ENCODE measurements around the gene CYP51A1. TPM values are rescaled to one million over a fixed set of nuclear protein-coding genes. Genes with fewer than 3 reads are reported as not detected.
"Not testable (repeated sequence)": the region's sequence is repeated elsewhere in the genome, so short reads cannot be mapped to it uniquely, and the experiment has no call there.

CYP51A1 gene
- 16.0 TPM for total RNA-seq
- long read RNA-seq, transcript CYP51A1-201 (10 exons, 3,210 nt), result major isoform, 41 of 46 reads
- long read RNA-seq, partial matches to known transcripts, result 1 of 46 reads
- long read RNA-seq, other reads (novel, unspliced or antisense), result 1 of 46 reads

- intact Hi-C loops (cut with DNase I), result no loop called here
- ATAC-seq (ENCODE audit: poor library complexity) (peak; percentile 98), DNase-seq (peak; percentile 95)
Observed at GRCh38 chr7:92134271-92135051, at the start of gene CYP51A1. Gene CYP51A1 (minus strand): TSS chr7:92134477. CDS start chr7:92134364, 113 bp downstream.

DNA sequence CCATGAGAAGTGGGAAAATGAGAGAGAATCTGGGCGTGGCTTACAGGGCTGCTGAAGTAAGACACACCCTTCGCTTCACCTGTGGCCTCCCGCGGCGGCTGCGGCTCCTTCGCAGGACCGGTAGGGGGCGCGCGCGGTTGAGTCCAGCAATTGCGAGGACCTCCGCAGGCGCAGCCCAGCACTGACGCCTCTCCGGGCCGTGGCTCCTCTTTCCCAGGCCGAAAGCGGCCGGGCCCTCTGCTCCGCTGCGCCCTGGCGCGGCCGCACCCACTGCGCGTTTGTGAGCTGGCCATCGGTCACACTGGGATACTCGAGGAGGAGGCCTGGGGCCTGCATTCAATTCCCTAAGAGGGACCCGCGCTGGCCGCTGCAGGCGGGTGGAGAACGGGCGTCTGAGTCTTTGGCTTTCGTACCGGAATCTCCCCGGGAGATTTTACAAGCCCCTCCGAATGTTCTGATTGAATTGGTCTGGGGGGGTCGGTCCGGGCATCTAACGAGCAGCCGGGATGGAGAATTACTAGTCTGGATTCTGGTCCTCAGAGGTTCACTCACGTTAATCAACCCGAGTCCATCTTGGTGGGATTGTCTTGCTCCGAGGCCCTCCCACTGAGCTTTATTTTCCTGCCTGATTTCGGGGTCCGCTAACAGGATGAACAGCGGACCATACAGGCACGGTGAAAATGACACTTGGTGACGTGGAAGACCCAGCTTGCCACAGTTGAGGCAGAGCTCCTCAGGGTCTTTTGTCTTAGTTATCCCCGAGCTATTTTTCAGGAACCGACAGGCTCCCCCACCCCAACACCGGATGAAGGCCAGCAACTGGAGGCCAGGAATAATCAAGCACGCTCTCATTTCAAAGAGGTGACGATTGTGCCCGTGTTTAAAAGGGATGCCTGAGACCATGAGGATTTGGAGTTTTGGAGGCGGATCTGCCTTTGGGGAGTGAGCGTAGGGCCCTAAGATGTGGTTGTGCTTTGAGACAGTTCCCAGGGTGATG lies 44.9 kb upstream of the CYP51A1 start, which contains the start of gene LRRD1:
LRRD1 (minus strand) TSS at position 215 of the 997 bp plus-strand sequence. CDS start 13,940 bp downstream, outside the sequence.
- peak; percentile 93 for DNase-seq
- intact Hi-C loops (cut with DNase I), result no loop called here
- ATAC-seq (ENCODE audit: poor library complexity), result peak; percentile 99

DNA sequence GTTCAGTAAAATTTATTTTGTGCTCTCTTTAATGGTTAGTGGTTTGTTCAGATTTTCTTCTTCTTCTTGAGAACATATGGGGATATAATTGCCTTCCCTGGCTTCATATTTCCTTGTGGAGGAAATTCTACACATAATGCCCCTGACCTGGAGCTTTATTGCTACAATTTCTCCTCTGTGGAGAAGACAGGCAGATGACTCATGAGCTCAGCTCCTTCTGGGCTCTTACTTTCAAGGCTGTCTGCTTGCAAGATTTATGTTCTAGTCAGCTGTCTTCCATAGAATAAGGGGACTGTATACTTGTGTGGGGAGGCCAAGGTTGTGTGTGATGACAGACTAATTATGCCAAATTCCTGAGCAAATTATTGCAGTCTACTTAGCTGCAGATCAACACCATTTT lies 43.1 kb upstream of the CYP51A1 start:
- no peak for ATAC-seq (ENCODE audit: poor library complexity)
- intact Hi-C loops (cut with DNase I), result no loop called here
- no peak for DNase-seq

GRCh38 chr7:92169529-92169928 lies 35.3 kb upstream of the CYP51A1 start:
- DNase-seq; intact Hi-C loops (cut with DNase I); ATAC-seq (ENCODE audit: poor library complexity): not testable (repeated sequence)

- intact Hi-C loops (cut with DNase I), result no loop called here
- no peak for DNase-seq
- ATAC-seq (ENCODE audit: poor library complexity), result no peak
Observed at GRCh38 chr7:92161271-92161670, 27.0 kb upstream of the CYP51A1 start.

- intact Hi-C loops (cut with DNase I), result no loop called here
- ATAC-seq (ENCODE audit: poor library complexity) (no peak), DNase-seq (no peak)
Observed at GRCh38 chr7:92158660-92159575, 24.6 kb upstream of the CYP51A1 start.

DNA sequence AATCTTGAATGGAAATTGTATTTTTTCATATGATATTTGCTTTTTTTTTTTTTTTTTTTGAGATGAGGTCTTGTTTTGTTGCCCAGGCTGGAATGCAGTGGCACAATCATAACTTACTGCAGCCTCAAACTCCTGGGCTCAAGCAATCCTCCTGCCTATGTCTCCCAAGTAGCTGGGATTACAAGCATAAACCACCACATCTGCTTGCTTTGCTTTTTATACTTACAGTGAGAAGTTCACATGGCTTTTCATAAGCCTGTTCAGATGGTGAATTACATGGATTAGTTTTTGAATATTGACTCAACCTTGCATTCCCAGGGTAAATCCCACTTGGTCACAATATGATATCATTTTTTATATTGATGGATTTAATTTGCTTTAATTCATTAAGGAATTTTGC lies 22.7 kb upstream of the CYP51A1 start:
- intact Hi-C loops (cut with DNase I), result no loop called here
- no peak for DNase-seq
- ATAC-seq (ENCODE audit: poor library complexity), result no peak

- intact Hi-C loops (cut with DNase I), result no loop called here
- DNase-seq (no peak), ATAC-seq (ENCODE audit: poor library complexity) (no peak)
Observed at GRCh38 chr7:92155108-92155739, 20.9 kb upstream of the CYP51A1 start.

DNA sequence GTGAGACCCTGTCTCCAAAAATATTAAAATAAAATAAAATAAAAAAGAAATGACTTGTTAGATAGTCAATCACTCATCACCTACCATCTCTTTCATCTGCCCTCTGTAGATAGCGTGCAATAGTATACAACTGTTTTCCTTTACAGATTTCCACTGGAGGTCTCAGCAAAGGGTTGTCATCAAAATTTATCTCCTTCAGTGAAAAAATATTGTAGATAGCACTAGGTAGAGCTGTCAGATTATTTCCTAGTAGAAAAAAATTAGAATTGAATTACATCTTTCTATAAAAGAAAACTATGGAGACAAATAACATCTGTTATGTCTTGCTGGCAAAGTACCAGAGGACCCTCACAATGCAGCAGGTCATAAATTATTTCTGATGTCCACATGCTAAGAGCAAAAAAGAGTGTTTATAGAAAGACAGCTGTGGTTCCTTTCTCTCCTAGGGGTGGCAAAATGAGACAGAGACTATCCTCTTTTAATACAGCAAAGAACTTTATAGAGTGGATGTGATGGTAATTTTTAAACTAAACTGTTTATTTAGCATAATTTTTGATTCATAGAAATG lies 16.3 kb upstream of the CYP51A1 start:
- intact Hi-C loops (cut with DNase I), result no loop called here
- DNase-seq, result no peak
- ATAC-seq (ENCODE audit: poor library complexity), result no peak

DNA sequence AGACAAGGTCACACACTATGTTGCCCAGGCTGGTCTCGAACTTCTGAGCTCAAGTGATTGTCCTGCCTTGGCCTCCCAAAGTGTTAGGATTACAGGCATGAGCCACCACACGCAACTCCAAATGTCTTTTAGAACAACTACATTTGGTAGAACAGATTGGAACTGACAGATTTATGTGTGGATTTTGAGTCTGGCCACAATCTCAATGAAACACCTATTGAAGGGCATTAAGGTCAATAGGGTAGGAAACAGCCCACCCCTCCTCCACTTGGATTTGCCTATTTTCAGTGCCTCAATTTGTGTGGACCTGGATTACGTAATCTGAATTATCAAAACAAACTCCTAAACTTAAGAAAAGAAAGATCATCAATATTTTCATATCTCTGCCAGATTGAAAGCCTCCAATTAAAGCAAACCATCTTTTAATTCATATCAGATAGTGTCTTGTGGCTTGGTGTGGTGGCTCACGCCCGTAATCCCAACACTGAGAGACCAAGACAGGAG lies 15.5 kb upstream of the CYP51A1 start:
- intact Hi-C loops (cut with DNase I), result no loop called here
- ATAC-seq (ENCODE audit: poor library complexity), result no peak
- no peak for DNase-seq

DNA sequence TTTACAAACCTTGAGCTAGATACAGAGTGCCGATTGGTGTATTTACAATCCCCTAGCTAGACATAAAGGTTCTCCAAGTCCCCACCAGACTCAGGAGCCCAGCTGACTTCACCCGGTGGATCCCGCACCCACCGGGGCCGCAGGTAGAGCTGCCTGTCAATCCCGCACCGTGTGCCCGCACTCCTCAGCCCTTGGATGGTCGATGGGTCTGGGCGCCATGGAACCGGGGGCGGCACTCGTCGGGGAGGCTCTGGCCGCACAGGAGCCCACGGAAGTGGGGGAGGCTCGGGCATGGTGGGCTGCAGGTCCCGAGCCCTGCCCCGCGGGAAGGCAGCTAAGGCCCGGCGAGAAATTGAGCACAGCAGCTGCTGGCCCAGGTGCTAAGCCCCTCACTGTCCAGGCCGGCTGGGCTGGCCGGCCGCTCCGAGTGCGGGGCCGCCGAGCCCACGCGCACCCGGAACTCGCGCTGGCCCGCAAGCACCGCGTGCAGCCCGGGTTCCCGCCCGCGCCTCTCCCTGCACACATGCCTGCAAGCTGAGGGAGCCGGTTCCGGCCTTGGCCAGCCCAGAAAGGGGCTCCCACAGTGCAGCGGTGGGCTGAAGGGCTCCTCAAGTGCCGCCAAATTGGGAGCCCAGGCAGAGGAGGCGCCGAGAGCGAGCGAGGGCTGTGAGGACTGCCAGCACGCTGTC lies 9.1 kb upstream of the CYP51A1 start:
- intact Hi-C loops (cut with DNase I); DNase-seq; ATAC-seq (ENCODE audit: poor library complexity): not testable (repeated sequence)

- DNase-seq; intact Hi-C loops (cut with DNase I); ATAC-seq (ENCODE audit: poor library complexity): not testable (repeated sequence)
Observed at GRCh38 chr7:92142791-92143190, 8.5 kb upstream of the CYP51A1 start.

- ATAC-seq (ENCODE audit: poor library complexity) (no peak), DNase-seq (no peak)
- intact Hi-C loops (cut with DNase I), result no loop called here
Observed at GRCh38 chr7:92141161-92141560, 6.9 kb upstream of the CYP51A1 start.

GRCh38 chr7:92137557-92137956 lies 3.3 kb upstream of the CYP51A1 start:
- DNase-seq (no peak), ATAC-seq (ENCODE audit: poor library complexity) (no peak)
- intact Hi-C loops (cut with DNase I), result no loop called here

- ATAC-seq (ENCODE audit: poor library complexity) (peak; percentile 6), DNase-seq (no peak)
- intact Hi-C loops (cut with DNase I), result no loop called here
Observed at GRCh38 chr7:92135052-92135889, 994 bp upstream of the CYP51A1 start.

Measured in Right ventricle myocardium superior (tissue), 1 donor.